Caco-2 (cell line): Measurements from ENCODE around the gene SKOR2. TPM values are rescaled to one million over a fixed set of nuclear protein-coding genes. Genes with fewer than 3 reads are reported as not detected.

Experiments
- BruUV-seq: library from RNA; stranded (reverse); fragments of 400-500 nt; replicated peaks from 2 replicates; lab custom pipeline; 2021; lab: Mats Ljungman, UMichigan
- CTCF ChIA-PET: fragments of 300-600 bp; sonication (Branson Sonifier 250); formaldehyde crosslinking; loops from one replicate; lab custom pipeline; 2022; ENCODE audit warnings: antibody characterized with exemption; lab: Charles Lee
- POLR2A ChIA-PET: fragments of 300-600 bp; sonication (Branson Sonifier 250); formaldehyde crosslinking; loops from one replicate; lab custom pipeline; 2022; ENCODE audit warnings: antibody characterized with exemption; lab: Charles Lee
- DNase-seq, 2 experiments: peaks; one replicate each; pipeline versions ENCODE4 v3.0.0 to v3.0.0-alpha.2; 2020 to 2022
- H3K27me3 ChIP-seq: replicated peaks from 2 replicates; pipeline ENCODE4 v1.6.0; 2011; ENCODE audit warnings: low read length; ENCODE audit not compliant: control insufficient read depth, insufficient read depth
- H3K36me3 ChIP-seq: 2 replicates; pipeline ENCODE4 v1.5.1; 2011; ENCODE audit warnings: low read length; ENCODE audit not compliant: control insufficient read depth, insufficient read depth
- H3K4me1 ChIP-seq: fragments of 250-450 bp; sonication (Bioruptor Pico); 2 replicates; pipeline ENCODE4 v1.5.1; 2020; ENCODE audit warnings: mild to moderate bottlenecking
- H3K4me3 ChIP-seq: 2 replicates; pipeline ENCODE4 v1.5.1; 2011; ENCODE audit warnings: low read depth, mild to moderate bottlenecking, control low read depth, low read length
- H3K9me3 ChIP-seq: fragments of 250-450 bp; sonication (Bioruptor Pico); 2 replicates; pipeline ENCODE4 v1.5.1; 2020; ENCODE audit warnings: mild to moderate bottlenecking, moderate library complexity
- H3K27ac Mint-ChIP-seq: one replicate; pipeline ENCODE4 v1.8.0; 2022; ENCODE audit warnings: mixed read lengths; ENCODE audit not compliant: unreplicated experiment
- H3K27me3 Mint-ChIP-seq: one replicate; pipeline ENCODE4 v1.8.0; 2022; ENCODE audit warnings: mixed read lengths; ENCODE audit not compliant: insufficient read depth, unreplicated experiment
- H3K36me3 Mint-ChIP-seq: one replicate; pipeline ENCODE4 v1.8.0; 2022; ENCODE audit warnings: mild to moderate bottlenecking, mixed read lengths; ENCODE audit not compliant: insufficient read depth, unreplicated experiment
- H3K4me1 Mint-ChIP-seq: one replicate; pipeline ENCODE4 v1.8.0; 2022; ENCODE audit warnings: low read depth, mixed read lengths; ENCODE audit not compliant: unreplicated experiment
- H3K4me3 Mint-ChIP-seq: one replicate; pipeline ENCODE4 v1.8.0; 2022; ENCODE audit warnings: mild to moderate bottlenecking, moderate library complexity, mixed read lengths; ENCODE audit not compliant: unreplicated experiment
- H3K9me3 Mint-ChIP-seq: one replicate; pipeline ENCODE4 v1.8.0; 2022; ENCODE audit warnings: mixed read lengths; ENCODE audit not compliant: unreplicated experiment
- CTCF ChIP-seq, 2 experiments: fragments of 200-600 bp in 1 of 2; IDR thresholded peaks; 1 replicate in 1 of 2; 2 replicates in 1 of 2; pipeline versions ENCODE4 v1.5.1 to v1.8.0; 2011 to 2022; ENCODE audit warnings: antibody characterized with exemption in 1 of 2, control low read depth in 1 of 2, inconsistent platforms in 1 of 2, low read depth in 1 of 2, low read length in 1 of 2, mild to moderate bottlenecking in 1 of 2, moderate library complexity in 1 of 2; ENCODE audit not compliant: insufficient read depth in 1 of 2, severe bottlenecking in 1 of 2, unreplicated experiment in 1 of 2
- intact Hi-C: fragments of 100-400 bp; cut with micrococcal nuclease; formaldehyde crosslinking; loops from one replicate; pipeline ENCODE4 v1.10.0; 2022; ENCODE audit not compliant: unreplicated experiment
- total RNA-seq: library from RNA; stranded (reverse); gene quantifications from 2 replicates; pipeline ENCODE4 v1.2.3, GENCODE V29; 2022

Gene SKOR2
- total RNA-seq, 1 experiment from 2014 or later = not detected

- BruUV-seq = no TSS peak
- Mint-ChIP-seq H3K27ac (no peak overlapping the region), H3K4me1 (no peaks in the 10 kb centered on the region), H3K9me3 (no peaks in the 10 kb centered on the region), H3K27me3 (no peaks in the 10 kb centered on the region), H3K4me3 (no peak overlapping the region), H3K36me3 (no peaks in the 10 kb centered on the region)
- H3K27me3 ChIP-seq = no peaks in the 10 kb centered on the region
- no peaks in the 10 kb centered on the region for H3K36me3 ChIP-seq
- ChIA-PET CTCF (no interaction called here), POLR2A (interaction anchor here (0.6 kb wide), 1 partner anchor 79 kb away, joined by 3 read pairs; no protein-coding TSS in a partner anchor)
- H3K4me1 ChIP-seq = no peaks in the 10 kb centered on the region
- intact Hi-C loops = no loop called here
- no peak overlapping the region for H3K4me3 ChIP-seq
- DNase-seq = no peak
- no peak for TF ChIP-seq CTCF (IDR thresholded peaks at IDR 0.05; ENCODE audit: insufficient read depth in 1 of 2, low read depth in 1 of 2, low read length in 1 of 2, severe bottlenecking in 1 of 2, unreplicated experiment in 1 of 2)
- H3K9me3 ChIP-seq = no peaks in the 10 kb centered on the region
These were observed 11.1 kb upstream of the SKOR2 start for GRCh38 chr18:47262301-47263149.

GRCh38 chr18:47261902-47262300, 10.4 kb upstream of the SKOR2 start:
- Mint-ChIP-seq H3K36me3 (no peaks in the 10 kb centered on the region), H3K9me3 (no peaks in the 10 kb centered on the region), H3K27me3 (no peaks in the 10 kb centered on the region), H3K27ac (no peak overlapping the region), H3K4me1 (no peaks in the 10 kb centered on the region), H3K4me3 (no peak overlapping the region)
- Histone ChIP-seq H3K4me1 (no peaks in the 10 kb centered on the region), H3K4me3 (no peak overlapping the region), H3K36me3 (no peaks in the 10 kb centered on the region), H3K27me3 (no peaks in the 10 kb centered on the region), H3K9me3 (no peaks in the 10 kb centered on the region)
- intact Hi-C loops = no loop called here
- CTCF ChIA-PET = no interaction called here
- no TSS peak for BruUV-seq
- POLR2A ChIA-PET = interaction anchor here (0.6 kb wide), 1 partner anchor 79 kb away, joined by 3 read pairs; no protein-coding TSS in a partner anchor
- DNase-seq = no peak
- no peak for TF ChIP-seq CTCF (IDR thresholded peaks at IDR 0.05; ENCODE audit: insufficient read depth in 1 of 2, low read depth in 1 of 2, low read length in 1 of 2, severe bottlenecking in 1 of 2, unreplicated experiment in 1 of 2)

GRCh38 chr18:47260924-47261701, 9.7 kb upstream of the SKOR2 start:
- H3K27ac Mint-ChIP-seq = no peak overlapping the region
- DNase-seq = no peak
- H3K4me1 Mint-ChIP-seq = no peaks in the 10 kb centered on the region
- BruUV-seq = no TSS peak
- no peak for TF ChIP-seq CTCF (IDR thresholded peaks at IDR 0.05; ENCODE audit: insufficient read depth in 1 of 2, low read depth in 1 of 2, low read length in 1 of 2, severe bottlenecking in 1 of 2, unreplicated experiment in 1 of 2)
- Histone ChIP-seq H3K36me3 (no peaks in the 10 kb centered on the region), H3K27me3 (no peaks in the 10 kb centered on the region), H3K4me1 (no peaks in the 10 kb centered on the region), H3K4me3 (no peak overlapping the region), H3K9me3 (no peaks in the 10 kb centered on the region)
- H3K9me3 Mint-ChIP-seq = no peaks in the 10 kb centered on the region
- POLR2A ChIA-PET = no interaction called here
- H3K4me3 Mint-ChIP-seq = no peak overlapping the region
- CTCF ChIA-PET = no interaction called here
- H3K36me3 Mint-ChIP-seq = no peaks in the 10 kb centered on the region
- intact Hi-C loops = no loop called here
- no peaks in the 10 kb centered on the region for H3K27me3 Mint-ChIP-seq
